Astrocyte of the spinal cord (primary cell): ENCODE measurements around the gene SRGAP3.

Source experiments
- DNase-seq: peaks from one replicate; pipeline ENCODE4 v3.0.0; 2011; ENCODE audit warnings: low read depth, low spot score
- H3K4me3 ChIP-seq: 2 replicates; pipeline ENCODE4 v1.5.1; 2011; ENCODE audit warnings: low read depth, mild to moderate bottlenecking, low read length, moderate library complexity
- in situ Hi-C: cut with HindIII; loops from 2 replicates; pipeline ENCODE4 v1.10.0; 2017; ENCODE audit warnings: low sequenced_read_pairs
- TF ChIP-seq, protein P1 (sequence below): IDR thresholded peaks from 2 replicates; pipeline ENCODE4 v1.5.1; 2012; ENCODE audit warnings: low read depth, mild to moderate bottlenecking, low read length, inconsistent platforms

The SRGAP3 gene

DNA sequence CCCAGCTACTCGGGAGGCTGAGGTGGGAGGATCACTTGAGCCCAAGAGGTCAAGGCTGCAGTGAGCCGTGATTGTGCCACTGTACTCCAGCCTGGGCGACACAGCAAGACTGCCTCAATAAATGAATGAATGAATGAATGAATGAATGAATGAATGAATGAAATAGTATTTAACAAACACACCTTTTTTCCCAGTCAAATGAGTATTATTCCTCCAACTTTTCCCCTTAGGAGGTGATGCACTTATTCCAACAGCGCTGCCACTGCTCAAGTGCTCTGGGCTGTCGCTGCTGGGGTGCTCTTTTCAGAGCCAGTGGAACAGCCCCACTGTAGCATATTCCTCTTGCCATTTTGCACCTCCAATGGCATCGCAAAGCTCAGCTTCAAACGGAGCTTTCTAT is 219.4 kb downstream of the SRGAP3 start:
- in situ Hi-C loops = no loop called here
- DNase-seq = no peak
- TF ChIP-seq, protein P1, sequence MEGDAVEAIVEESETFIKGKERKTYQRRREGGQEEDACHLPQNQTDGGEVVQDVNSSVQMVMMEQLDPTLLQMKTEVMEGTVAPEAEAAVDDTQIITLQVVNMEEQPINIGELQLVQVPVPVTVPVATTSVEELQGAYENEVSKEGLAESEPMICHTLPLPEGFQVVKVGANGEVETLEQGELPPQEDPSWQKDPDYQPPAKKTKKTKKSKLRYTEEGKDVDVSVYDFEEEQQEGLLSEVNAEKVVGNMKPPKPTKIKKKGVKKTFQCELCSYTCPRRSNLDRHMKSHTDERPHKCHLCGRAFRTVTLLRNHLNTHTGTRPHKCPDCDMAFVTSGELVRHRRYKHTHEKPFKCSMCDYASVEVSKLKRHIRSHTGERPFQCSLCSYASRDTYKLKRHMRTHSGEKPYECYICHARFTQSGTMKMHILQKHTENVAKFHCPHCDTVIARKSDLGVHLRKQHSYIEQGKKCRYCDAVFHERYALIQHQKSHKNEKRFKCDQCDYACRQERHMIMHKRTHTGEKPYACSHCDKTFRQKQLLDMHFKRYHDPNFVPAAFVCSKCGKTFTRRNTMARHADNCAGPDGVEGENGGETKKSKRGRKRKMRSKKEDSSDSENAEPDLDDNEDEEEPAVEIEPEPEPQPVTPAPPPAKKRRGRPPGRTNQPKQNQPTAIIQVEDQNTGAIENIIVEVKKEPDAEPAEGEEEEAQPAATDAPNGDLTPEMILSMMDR = no peak
- H3K4me3 ChIP-seq = no peak overlapping the region

DNA sequence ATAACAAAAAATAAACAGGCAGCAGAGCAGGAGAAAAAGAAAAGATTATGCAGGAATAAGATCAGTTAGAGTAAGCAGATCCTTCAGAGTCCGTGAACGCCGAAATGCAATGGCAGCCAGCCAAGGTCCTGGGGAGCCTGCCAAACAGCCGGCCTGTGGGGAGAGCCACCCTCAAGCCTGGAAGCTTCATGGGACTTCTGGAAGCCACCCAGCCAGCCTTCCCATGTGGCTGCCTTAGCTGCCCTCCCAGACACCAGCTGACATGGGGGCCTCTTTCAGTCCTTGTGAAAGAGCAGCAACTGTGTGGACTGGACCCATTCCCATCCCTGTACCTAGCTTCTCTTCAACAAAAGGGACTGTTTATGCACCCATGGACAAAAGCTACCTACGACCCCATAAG is 221.3 kb downstream of the SRGAP3 start:
- peak; percentile 74 for DNase-seq
- TF ChIP-seq, protein P1 = no peak
- in situ Hi-C loops = no loop called here
- H3K4me3 ChIP-seq = no peak overlapping the region

DNA sequence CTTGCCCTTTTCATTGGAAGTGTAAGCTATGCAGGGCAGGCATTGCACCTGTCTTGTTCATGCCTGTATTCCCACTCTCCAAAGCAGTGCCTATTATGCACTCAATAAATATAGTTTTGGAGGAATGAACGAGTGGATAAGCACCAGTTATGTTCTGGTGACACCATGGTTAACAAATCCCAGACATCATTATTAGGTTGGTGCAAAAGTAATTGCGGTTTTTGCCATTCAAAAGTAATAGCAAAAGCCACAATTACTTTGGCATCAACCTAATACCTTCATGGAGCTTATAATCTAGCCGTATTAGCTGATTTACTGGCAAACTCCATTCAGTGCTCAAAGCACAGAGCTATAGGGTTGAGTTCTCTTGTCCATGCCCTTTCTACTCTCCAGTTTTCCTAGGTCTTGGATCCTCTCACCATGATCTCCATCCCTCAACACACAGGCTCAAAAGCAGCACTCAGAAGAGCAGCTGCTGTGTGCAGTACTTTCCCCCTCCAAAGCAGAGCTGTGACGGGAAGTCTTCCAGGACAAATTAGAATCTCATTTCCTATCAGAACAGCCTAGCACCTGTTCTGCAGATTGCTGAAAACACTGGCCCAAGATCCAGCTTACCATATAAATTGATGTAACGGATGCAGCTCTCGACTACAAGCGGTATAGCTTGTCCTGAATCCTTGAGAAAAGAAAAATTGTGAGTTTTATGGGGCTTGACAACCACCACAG is 223.0 kb downstream of the SRGAP3 start:
- DNase-seq = no peak
- in situ Hi-C loops = no loop called here
- H3K4me3 ChIP-seq = no peak overlapping the region
- TF ChIP-seq, protein P1 = no peak

DNA sequence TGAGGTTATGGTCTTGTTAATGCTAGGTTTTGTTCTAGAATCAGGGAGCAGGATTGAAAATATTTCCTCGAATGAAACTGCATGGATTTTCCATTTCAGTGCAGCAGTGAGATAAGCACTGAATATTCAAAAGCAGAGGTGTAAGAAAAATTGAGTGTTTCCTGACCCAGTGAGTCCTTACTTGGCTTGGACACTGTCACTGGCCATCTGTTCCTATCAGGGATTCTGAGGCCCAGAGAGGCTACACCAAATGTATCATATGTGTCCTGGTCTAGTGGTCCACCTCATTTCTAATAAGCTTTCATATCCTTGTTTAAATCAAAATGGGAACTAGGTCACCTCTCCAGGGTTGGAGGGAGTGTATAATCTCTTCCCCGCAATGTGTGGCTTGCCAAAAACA is 225.1 kb downstream of the SRGAP3 start:
- no peak overlapping the region for H3K4me3 ChIP-seq
- in situ Hi-C loops = no loop called here
- no peak for DNase-seq
- TF ChIP-seq, protein P1 = no peak

DNA sequence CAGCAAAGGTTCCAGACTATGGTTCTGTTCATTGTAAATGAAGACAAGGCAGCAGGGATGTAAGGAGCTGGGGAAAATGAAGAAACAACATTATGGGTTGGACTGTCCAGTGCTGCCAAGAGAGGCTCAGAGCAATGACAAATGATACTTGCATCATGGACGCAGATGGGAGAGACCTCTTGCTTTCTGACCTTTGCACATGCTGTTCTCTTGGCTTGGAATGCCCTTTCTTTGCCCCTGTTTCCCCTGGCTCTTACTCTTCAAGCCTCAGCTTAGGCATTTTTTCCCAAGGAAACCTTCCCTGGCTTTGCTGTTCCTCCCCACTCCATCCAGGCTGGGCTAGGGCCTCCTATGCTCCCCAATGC is 226.2 kb downstream of the SRGAP3 start:
- DNase-seq = no peak
- in situ Hi-C loops = no loop called here
- TF ChIP-seq, protein P1 = no peak
- H3K4me3 ChIP-seq = no peak overlapping the region

DNA sequence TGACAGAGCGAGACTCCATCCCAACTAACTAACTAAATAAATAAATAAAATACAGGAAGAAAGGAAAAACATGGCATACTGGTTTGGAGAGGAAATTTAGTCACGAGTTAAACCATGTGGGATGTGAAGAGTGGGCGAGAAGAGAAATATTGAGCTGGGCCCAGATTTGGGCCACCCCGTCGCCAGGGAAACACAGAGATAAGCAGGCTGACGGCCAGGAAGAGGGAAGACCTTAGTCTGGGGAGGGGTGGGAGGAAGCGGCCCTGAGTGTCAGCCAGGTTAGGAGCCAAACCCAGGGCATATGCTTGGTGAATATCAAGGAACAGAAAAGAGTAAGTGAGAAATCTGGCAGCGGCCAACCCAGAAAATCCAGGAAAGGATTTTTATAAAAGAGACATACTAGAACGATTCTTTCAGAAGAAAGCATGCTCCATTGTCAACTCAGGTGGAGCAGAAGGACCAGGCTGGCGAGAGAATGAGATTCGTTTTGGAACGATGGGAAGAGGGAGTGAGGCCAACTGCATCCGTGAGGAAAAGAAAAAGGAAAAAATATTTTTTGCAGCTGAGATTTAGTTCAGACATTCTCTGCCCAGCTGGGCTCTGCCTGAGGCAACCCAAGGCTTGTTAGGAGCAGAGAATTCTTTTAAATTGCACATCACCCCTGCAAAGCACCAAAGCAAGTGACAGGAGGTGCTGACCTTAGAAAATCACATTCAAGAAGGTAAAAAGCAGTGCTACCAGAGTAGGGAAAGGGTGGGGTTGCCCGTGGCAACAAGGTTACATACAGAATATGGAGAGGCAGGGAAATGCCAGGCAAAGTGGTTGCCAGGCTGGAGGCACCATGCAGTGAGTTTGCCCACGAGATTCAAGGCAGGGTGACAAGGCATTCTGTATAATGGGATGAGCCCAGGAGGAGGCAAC is 226.9 kb downstream of the SRGAP3 start:
- TF ChIP-seq, protein P1 = no peak
- no peak for DNase-seq
- H3K4me3 ChIP-seq = no peak overlapping the region
- in situ Hi-C loops = no loop called here
